HCT116 (cell line): ENCODE data around the gene MYOG. TPM values are rescaled to one million over a fixed set of nuclear protein-coding genes. Genes with fewer than 3 reads are reported as not detected.

Experiments used
- ATAC-seq: fragments of 200-7000 bp; cut with Tn5 transposase; 2 replicates; pipeline ENCODE4 v1.9.1; 2020; ENCODE audit warnings: mild to moderate bottlenecking, moderate library complexity
- BruUV-seq: library from RNA; stranded (reverse); fragments of 400-500 nt; replicated peaks from 2 replicates; lab custom pipeline; 2021; lab: Mats Ljungman, UMichigan
- CTCF ChIA-PET: fragments of 300-600 bp; sonication (Branson Sonifier 250); formaldehyde crosslinking; loops from one replicate; lab custom pipeline; 2021; ENCODE audit warnings: antibody characterized with exemption; lab: Charles Lee
- POLR2A ChIA-PET: fragments of 300-600, 350-600 bp; sonication (Branson Sonifier 250); formaldehyde crosslinking; loops from one replicate; lab custom pipeline; 2021; ENCODE audit warnings: antibody characterized with exemption; lab: Charles Lee
- RAD21 ChIA-PET, 2 experiments: fragments of 300-600 bp; sonication (Branson Sonifier 250); formaldehyde crosslinking; loops; one replicate each; lab custom pipeline; 2023; ENCODE audit warnings: low total read pairs in 2 of 2; ENCODE audit not compliant: uncharacterized antibody in 2 of 2, unreplicated experiment in 2 of 2, low non-redundant PET in 1 of 2; lab: Charles Lee
- DNase-seq: peaks from one replicate; pipeline ENCODE4 v3.0.0-alpha.2; 2010; ENCODE audit warnings: low read depth, low spot score
- H2AFZ ChIP-seq: fragments of 200-600 bp; shearing (Covaris generic), sonication (generic); 2 replicates; pipeline ENCODE4 v1.6.1; 2017; ENCODE audit warnings: low read depth, mixed run types, mixed read lengths, antibody characterized with exemption, low read length; ENCODE audit not compliant: poor library complexity, severe bottlenecking
- H3K27ac ChIP-seq: 2 replicates; pipeline ENCODE4 v1.5.1; 2012; ENCODE audit warnings: low read depth, low read length
- H3K27me3 ChIP-seq: fragments of 200-600 bp; sonication (generic); 2 replicates; pipeline ENCODE4 v1.6.1; 2016; ENCODE audit warnings: mixed run types, low read length, mixed read lengths; ENCODE audit not compliant: insufficient read depth
- H3K36me3 ChIP-seq, 2 experiments: fragments of 200-500 bp in 1 of 2; fragments of 200-600 bp in 1 of 2; sonication (Bioruptor generic) in 1 of 2; sonication (generic) in 1 of 2; 2 replicates each; pipeline versions ENCODE4 v1.5.1 to v1.6.1; 2014 to 2016; ENCODE audit warnings: low read length in 2 of 2, inconsistent platforms in 1 of 2, mixed read lengths in 1 of 2, mixed run types in 1 of 2; ENCODE audit not compliant: insufficient read depth in 2 of 2, control insufficient read depth in 1 of 2
- H3K4me1 ChIP-seq, 2 experiments: fragments of 200-600 bp in 1 of 2; sonication (generic) in 1 of 2; 2 replicates each; pipeline versions ENCODE4 v1.5.1 to v1.6.1; 2012 to 2017; ENCODE audit warnings: low read length in 2 of 2, inconsistent platforms in 1 of 2, mild to moderate bottlenecking in 1 of 2, mixed read lengths in 1 of 2, mixed run types in 1 of 2, moderate library complexity in 1 of 2; ENCODE audit not compliant: insufficient read depth in 2 of 2, control insufficient read depth in 1 of 2
- H3K4me2 ChIP-seq: fragments of 200-600 bp; sonication (generic); 2 replicates; pipeline ENCODE4 v1.6.1; 2017; ENCODE audit warnings: mixed run types, low read length, mixed read lengths
- H3K4me3 ChIP-seq, 2 experiments: fragments of 200-600 bp in 1 of 2; sonication (generic) in 1 of 2; replicated peaks in 1 of 2; 2 replicates each; pipeline ENCODE4 v1.5.1; 2011 to 2016; ENCODE audit warnings: low read length in 2 of 2, control low read depth in 1 of 2, low read depth in 1 of 2, mild to moderate bottlenecking in 1 of 2, mixed read lengths in 1 of 2, mixed run types in 1 of 2
- H3K79me2 ChIP-seq: fragments of 200-600 bp; sonication (generic); 2 replicates; pipeline ENCODE4 v1.6.1; 2017; ENCODE audit warnings: mild to moderate bottlenecking, mixed run types, low read length, moderate library complexity, mixed read lengths; ENCODE audit not compliant: insufficient read depth
- H3K9ac ChIP-seq: fragments of 200-600 bp; sonication (generic); 2 replicates; pipeline ENCODE4 v1.6.1; 2016; ENCODE audit warnings: low read length, mixed read lengths
- H3K9me2 ChIP-seq: fragments of 200-600 bp; sonication (generic), shearing (Covaris generic); 2 replicates; pipeline ENCODE4 v1.6.1; 2017; ENCODE audit warnings: mixed run types, mild to moderate bottlenecking, moderate library complexity; ENCODE audit not compliant: insufficient read depth
- H3K9me3 ChIP-seq, 2 experiments: fragments of 200-500 bp in 1 of 2; fragments of 200-600 bp in 1 of 2; sonication (Bioruptor generic) in 1 of 2; sonication (generic) in 1 of 2; 2 replicates each; pipeline ENCODE4 v1.6.1; 2014 to 2017; ENCODE audit warnings: low read length in 2 of 2, mixed read lengths in 2 of 2, inconsistent platforms in 1 of 2, low read depth in 1 of 2, mild to moderate bottlenecking in 1 of 2, mixed run types in 1 of 2, moderate library complexity in 1 of 2; ENCODE audit not compliant: control insufficient read depth in 1 of 2, insufficient read depth in 1 of 2
- H4K20me1 ChIP-seq: fragments of 200-600 bp; sonication (generic), shearing (Covaris generic); 2 replicates; pipeline ENCODE4 v1.6.1; 2017; ENCODE audit warnings: mixed run types, mild to moderate bottlenecking, moderate library complexity; ENCODE audit not compliant: insufficient read depth
- CEBPB ChIP-seq: IDR thresholded peaks from 2 replicates; pipeline ENCODE4 v1.6.1; 2012; ENCODE audit warnings: low read depth
- CTCF ChIP-seq, 3 experiments: fragments of 200-600 bp in 1 of 3; sonication (generic) in 1 of 3; IDR thresholded peaks in 2 of 3; conservative IDR thresholded peaks in 1 of 3; 2 replicates each; pipeline ENCODE4 v1.5.1; 2012 to 2017; ENCODE audit warnings: low read depth in 2 of 3, low read length in 2 of 3, antibody characterized with exemption in 1 of 3, borderline replicate concordance in 1 of 3, control low read depth in 1 of 3, mild to moderate bottlenecking in 1 of 3, mixed read lengths in 1 of 3, mixed run types in 1 of 3, moderate library complexity in 1 of 3; ENCODE audit not compliant: insufficient read depth in 1 of 3
- EZH2 ChIP-seq: fragments of 200-600 bp; sonication (generic); IDR thresholded peaks from 2 replicates; pipeline ENCODE4 v1.6.1; 2017; ENCODE audit warnings: antibody characterized with exemption, mixed run types
- EZH2phosphoT487 ChIP-seq: fragments of 200-600 bp; IDR thresholded peaks from 2 replicates; pipeline ENCODE4 v1.6.1; 2018; ENCODE audit warnings: antibody characterized with exemption, borderline replicate concordance
- MAX ChIP-seq: IDR thresholded peaks from 2 replicates; pipeline ENCODE4 v1.6.1; 2012
- POLR2AphosphoS5 ChIP-seq: IDR thresholded peaks from 2 replicates; pipeline ENCODE4 v1.6.1; 2011; ENCODE audit warnings: mild to moderate bottlenecking, low read depth, low read length, moderate library complexity
- REST ChIP-seq: IDR thresholded peaks from 2 replicates; pipeline ENCODE4 v1.6.1; 2012; ENCODE audit warnings: low read depth
- SRF ChIP-seq: IDR thresholded peaks from 2 replicates; pipeline ENCODE4 v1.6.1; 2012; ENCODE audit warnings: low read depth
- intact Hi-C: fragments of 100-400 bp; cut with micrococcal nuclease; formaldehyde crosslinking; loops from 2 replicates; pipeline ENCODE4 v1.10.0; 2022
- total RNA-seq: library from RNA; stranded (reverse); gene quantifications from one replicate; pipeline ENCODE4 v1.2.1, GENCODE V29; 2021; ENCODE audit not compliant: unreplicated experiment

MYOG gene
- total RNA-seq, 1 experiment from 2014 or later: not detected

- no TSS peak for BruUV-seq
- H3K36me3 ChIP-seq: 0 out of 4 replicates have a peak, but pooled peaks cover 0 to 3% of the 10 kb centered on the region in 2 experiments
- H3K4me2 ChIP-seq: no peak overlapping the region
- H3K4me1 ChIP-seq: peaks cover 8 to 20% of the 10 kb centered on the region in 2 experiments
- no peaks in the 10 kb centered on the region for H4K20me1 ChIP-seq
- TF ChIP-seq EZH2 (no peak), CTCF (IDR thresholded peaks at IDR 0.05 in 2 of 3, conservative IDR thresholded peaks at IDR 0.05 in 1 of 3; ENCODE audit: borderline replicate concordance in 1 of 3, insufficient read depth in 1 of 3, low read depth in 2 of 3, low read length in 2 of 3) (no peak), SRF (no peak), REST (no peak), EZH2phosphoT487 (no peak), CEBPB (no peak), POLR2AphosphoS5 (no peak), MAX (no peak)
- ChIA-PET CTCF (interaction anchor here (2.4 kb wide), 1 partner anchor 11 kb away, joined by 7 read pairs; no protein-coding TSS in a partner anchor), RAD21 (no interaction called here), POLR2A (no interaction called here)
- H3K4me3 ChIP-seq: no peak overlapping the region
- intact Hi-C loops: no loop called here
- ATAC-seq (no peak), DNase-seq (no peak)
- no peak overlapping the region for H3K27ac ChIP-seq
- no peak overlapping the region for H2AFZ ChIP-seq
- no peak overlapping the region for H3K9ac ChIP-seq
- no peaks in the 10 kb centered on the region for H3K27me3 ChIP-seq
- H3K9me3 ChIP-seq: no peaks in the 10 kb centered on the region
- H3K79me2 ChIP-seq: no peaks in the 10 kb centered on the region
- H3K9me2 ChIP-seq: no peaks in the 10 kb centered on the region
Measured at GRCh38 chr1:203050826-203051225, 35.0 kb downstream of the MYOG start.
